OCI-LY3 (cell line): ENCODE measurements around the gene FLCN.

Experiments used
- H2AFZ ChIP-seq: fragments of 200-600, 300-600 bp; shearing (Covaris generic); 2 replicates; pipeline ENCODE4 v1.6.0; 2014; ENCODE audit warnings: antibody characterized with exemption, low read depth, low read length
- H3K27ac ChIP-seq: fragments of 200-600, 300-600 bp; sonication (generic); 2 replicates; pipeline ENCODE4 v1.5.1; 2014; ENCODE audit warnings: mild to moderate bottlenecking, low read length, moderate library complexity, mixed read lengths
- H3K27me3 ChIP-seq: fragments of 200-600, 300-600 bp; sonication (generic); 2 replicates; pipeline ENCODE4 v1.6.1; 2014; ENCODE audit warnings: low read depth, low read length, mixed read lengths
- H3K36me3 ChIP-seq: fragments of 200-600, 300-600 bp; sonication (generic); replicated peaks from 2 replicates; pipeline ENCODE3; 2014; ENCODE audit warnings: low read depth, low read length, mixed read lengths
- H3K4me1 ChIP-seq: fragments of 300-600, 200-600 bp; sonication (generic); 2 replicates; pipeline ENCODE4 v1.6.1; 2014; ENCODE audit warnings: low read length, mixed read lengths
- H3K4me2 ChIP-seq: fragments of 200-600, 300-600 bp; sonication (generic); 2 replicates; pipeline ENCODE4 v1.6.1; 2014; ENCODE audit warnings: low read length, mixed read lengths
- H3K4me3 ChIP-seq: fragments of 300-600, 200-600 bp; sonication (generic); 2 replicates; pipeline ENCODE4 v1.5.1; 2014; ENCODE audit warnings: antibody characterized with exemption, mild to moderate bottlenecking, low read length, moderate library complexity
- H3K79me2 ChIP-seq: fragments of 300-600, 200-600 bp; shearing (Covaris generic); 2 replicates; pipeline ENCODE4 v1.6.1; 2014; ENCODE audit warnings: mild to moderate bottlenecking, low read length, mixed read lengths
- H3K9ac ChIP-seq: fragments of 300-600, 200-600 bp; shearing (Covaris generic); 2 replicates; pipeline ENCODE4 v1.6.0; 2014; ENCODE audit warnings: mild to moderate bottlenecking, low read length, moderate library complexity
- H3K9me3 ChIP-seq: fragments of 200-600, 300-600 bp; shearing (Covaris generic); 2 replicates; pipeline ENCODE4 v1.6.1; 2014; ENCODE audit warnings: low read length, mixed read lengths; ENCODE audit not compliant: insufficient read depth
- H4K20me1 ChIP-seq: fragments of 200-600, 300-600 bp; sonication (generic); 2 replicates; pipeline ENCODE4 v1.6.1; 2016; ENCODE audit warnings: low read length, mixed read lengths; ENCODE audit not compliant: insufficient read depth
- CTCF ChIP-seq: fragments of 200-600, 300-600 bp; sonication (generic); IDR thresholded peaks from 2 replicates; pipeline ENCODE4 v1.5.1; 2014; ENCODE audit warnings: antibody characterized with exemption, low read length, low read depth
- EZH2phosphoT487 ChIP-seq: fragments of 200-600 bp; shearing (Covaris generic); IDR thresholded peaks from 2 replicates; pipeline ENCODE4 v1.6.1; 2018; ENCODE audit warnings: antibody characterized with exemption, mixed run types, low read depth

The FLCN gene

DNA sequence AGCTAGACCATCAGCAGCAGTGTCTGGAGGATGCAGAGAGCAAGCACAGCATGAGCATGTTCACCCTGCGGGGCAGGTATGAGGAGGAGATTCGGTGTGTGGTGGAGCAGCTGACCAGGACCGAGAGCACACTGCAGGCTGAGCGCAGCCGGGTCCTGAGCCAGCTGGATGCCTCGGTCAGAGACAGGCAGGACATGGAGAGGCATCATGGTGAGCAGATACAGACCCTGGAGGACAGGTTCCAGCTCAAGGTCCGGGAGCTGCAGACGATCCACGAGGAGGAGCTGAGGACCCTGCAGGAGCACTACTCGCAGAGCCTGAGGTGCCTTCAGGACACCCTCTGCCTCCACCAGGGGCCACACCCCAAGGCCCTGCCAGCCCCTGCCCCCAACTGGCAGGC, 69.6 kb downstream of the FLCN start:
- no peak overlapping the region for H3K27ac ChIP-seq
- no peak overlapping the region for H2AFZ ChIP-seq
- H3K4me1 ChIP-seq, result no peaks in the 10 kb centered on the region
- H3K36me3 ChIP-seq, result no peaks in the 10 kb centered on the region
- TF ChIP-seq EZH2phosphoT487 (no peak), CTCF (no peak)
- no peaks in the 10 kb centered on the region for H3K79me2 ChIP-seq
- no peaks in the 10 kb centered on the region for H3K9me3 ChIP-seq
- H3K27me3 ChIP-seq, result no peaks in the 10 kb centered on the region
- H3K9ac ChIP-seq, result no peak overlapping the region
- H4K20me1 ChIP-seq, result no peaks in the 10 kb centered on the region
- no peak overlapping the region for H3K4me2 ChIP-seq
- H3K4me3 ChIP-seq, result no peak overlapping the region

DNA sequence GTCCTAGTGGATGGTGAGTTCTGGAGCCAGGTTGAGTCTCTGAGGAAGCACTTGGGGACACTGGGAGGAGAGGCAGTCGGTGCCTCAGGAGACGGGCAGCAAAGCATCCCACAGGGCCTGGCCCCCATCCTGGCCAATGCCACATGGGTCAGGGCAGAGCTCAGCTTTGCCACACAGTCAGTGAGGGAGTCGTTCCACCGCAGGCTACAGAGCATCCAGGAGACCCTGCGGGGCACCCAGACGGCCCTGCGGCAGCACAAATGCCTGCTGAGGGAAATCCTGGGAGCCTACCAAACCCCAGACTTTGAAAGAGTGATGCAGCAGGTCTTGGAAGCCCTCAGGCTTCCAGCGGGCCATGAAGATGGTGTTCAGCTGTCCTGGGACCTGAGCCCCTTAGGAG, 70.5 kb downstream of the FLCN start:
- no peak overlapping the region for H2AFZ ChIP-seq
- H3K4me3 ChIP-seq, result no peak overlapping the region
- no peak overlapping the region for H3K4me2 ChIP-seq
- no peaks in the 10 kb centered on the region for H3K79me2 ChIP-seq
- H4K20me1 ChIP-seq, result no peaks in the 10 kb centered on the region
- H3K27me3 ChIP-seq, result no peaks in the 10 kb centered on the region
- no peaks in the 10 kb centered on the region for H3K9me3 ChIP-seq
- H3K36me3 ChIP-seq, result no peaks in the 10 kb centered on the region
- TF ChIP-seq EZH2phosphoT487, result no peak
- no peaks in the 10 kb centered on the region for H3K4me1 ChIP-seq
- H3K9ac ChIP-seq, result no peak overlapping the region
- no peak overlapping the region for H3K27ac ChIP-seq

- Histone ChIP-seq H3K4me3 (no peak overlapping the region), H3K9ac (no peak overlapping the region), H3K4me2 (no peak overlapping the region), H3K9me3 (no peaks in the 10 kb centered on the region), H3K4me1 (no peaks in the 10 kb centered on the region), H3K27me3 (no peaks in the 10 kb centered on the region), H3K36me3 (no peaks in the 10 kb centered on the region), H3K27ac (no peak overlapping the region), H4K20me1 (no peaks in the 10 kb centered on the region), H3K79me2 (no peaks in the 10 kb centered on the region), H2AFZ (no peak overlapping the region)
- TF ChIP-seq EZH2phosphoT487 (no peak), CTCF (no peak)
These were observed 71.2 kb downstream of the FLCN start for GRCh38 chr17:17165666-17166308.

DNA sequence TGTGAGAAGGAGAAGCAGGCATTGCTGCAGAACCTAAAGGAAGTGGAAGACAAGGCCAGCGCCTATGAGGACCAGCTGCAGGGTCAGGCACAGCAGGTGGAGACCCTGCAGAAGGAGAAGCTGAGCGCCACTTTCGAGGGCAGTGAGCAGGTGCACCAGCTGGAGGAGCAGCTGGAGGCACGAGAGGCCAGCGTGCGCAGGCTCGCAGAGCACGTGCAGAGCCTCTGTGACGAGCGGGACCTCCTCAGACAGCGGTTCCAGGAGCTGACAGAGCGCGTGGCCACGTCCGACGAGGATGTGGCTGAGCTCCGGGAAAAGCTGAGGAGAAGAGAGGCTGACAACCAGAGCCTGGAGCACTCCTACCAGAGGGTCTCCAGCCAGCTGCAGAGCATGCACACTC, 72.3 kb downstream of the FLCN start:
- no peaks in the 10 kb centered on the region for H3K36me3 ChIP-seq
- H3K79me2 ChIP-seq, result no peaks in the 10 kb centered on the region
- no peak overlapping the region for H3K4me3 ChIP-seq
- no peaks in the 10 kb centered on the region for H3K9me3 ChIP-seq
- no peaks in the 10 kb centered on the region for H3K4me1 ChIP-seq
- TF ChIP-seq EZH2phosphoT487 (no peak), CTCF (no peak)
- H4K20me1 ChIP-seq, result no peaks in the 10 kb centered on the region
- H3K4me2 ChIP-seq, result no peak overlapping the region
- no peaks in the 10 kb centered on the region for H3K27me3 ChIP-seq
- no peak overlapping the region for H3K27ac ChIP-seq
- no peak overlapping the region for H2AFZ ChIP-seq
- H3K9ac ChIP-seq, result no peak overlapping the region
